H9 (cell line): ENCODE results near the gene CLEC9A. TPM values are rescaled to one million over a fixed set of nuclear protein-coding genes. Genes with fewer than 3 reads are reported as not detected.

ENCODE experiments used
- DNase-seq: peaks from one replicate; pipeline ENCODE4 v3.0.0-alpha.2; 2017
- H2AFZ ChIP-seq: one replicate; pipeline ENCODE4 v1.6.1; 2013; ENCODE audit warnings: mild to moderate bottlenecking, low read length, control low read depth, moderate library complexity
- H2AK5ac ChIP-seq: 2 replicates; pipeline ENCODE4 v1.6.1; 2013; ENCODE audit warnings: low read length, control low read depth, mixed read lengths; ENCODE audit not compliant: insufficient read length
- H2BK120ac ChIP-seq: one replicate; pipeline ENCODE4 v1.6.1; 2013; ENCODE audit warnings: low read depth, mild to moderate bottlenecking, low read length, control low read depth, inconsistent platforms; ENCODE audit not compliant: poor library complexity, severe bottlenecking
- H2BK12ac ChIP-seq: 2 replicates; pipeline ENCODE4 v1.6.1; 2013; ENCODE audit warnings: low read length, control low read depth, mixed read lengths, low read depth; ENCODE audit not compliant: insufficient read length
- H2BK15ac ChIP-seq: 2 replicates; pipeline ENCODE4 v1.6.1; 2013; ENCODE audit warnings: low read depth, low read length, control low read depth
- H2BK20ac ChIP-seq: one replicate; pipeline ENCODE4 v1.6.1; 2013; ENCODE audit warnings: low read depth, mild to moderate bottlenecking, low read length, control low read depth, inconsistent platforms; ENCODE audit not compliant: poor library complexity, severe bottlenecking
- H2BK5ac ChIP-seq: 2 replicates; pipeline ENCODE4 v1.6.1; 2013; ENCODE audit warnings: low read length, control low read depth, mixed read lengths; ENCODE audit not compliant: insufficient read length
- H3K14ac ChIP-seq: 2 replicates; pipeline ENCODE4 v1.6.1; 2013; ENCODE audit warnings: low read length, control low read depth; ENCODE audit not compliant: insufficient read depth
- H3K18ac ChIP-seq: 2 replicates; pipeline ENCODE4 v1.6.1; 2013; ENCODE audit warnings: low read depth, mild to moderate bottlenecking, mixed read lengths, low read length, control low read depth; ENCODE audit not compliant: insufficient read length
- H3K23ac ChIP-seq: 2 replicates; pipeline ENCODE4 v1.6.1; 2013; ENCODE audit warnings: low read length, control low read depth, mixed read lengths, low read depth; ENCODE audit not compliant: insufficient read length
- H3K23me2 ChIP-seq: 2 replicates; pipeline ENCODE4 v1.6.1; 2013; ENCODE audit warnings: low read depth, mild to moderate bottlenecking, mixed read lengths, low read length, control low read depth; ENCODE audit not compliant: insufficient read length, poor library complexity, severe bottlenecking
- H3K27ac ChIP-seq: 2 replicates; pipeline ENCODE4 v1.5.1; 2013; ENCODE audit warnings: low read length, control low read depth, mixed read lengths, low read depth; ENCODE audit not compliant: insufficient read length
- H3K27me3 ChIP-seq: 2 replicates; pipeline ENCODE4 v1.6.1; 2013; ENCODE audit warnings: low read length, control low read depth, inconsistent platforms; ENCODE audit not compliant: insufficient read depth
- H3K4ac ChIP-seq: 2 replicates; pipeline ENCODE4 v1.6.1; 2013; ENCODE audit warnings: low read depth, mild to moderate bottlenecking, control low read depth, inconsistent platforms, low read length, moderate library complexity
- H3K4me1 ChIP-seq: 2 replicates; pipeline ENCODE4 v1.6.1; 2013; ENCODE audit warnings: low read length, control low read depth, inconsistent platforms; ENCODE audit not compliant: insufficient read depth
- H3K4me2 ChIP-seq: 2 replicates; pipeline ENCODE4 v1.6.1; 2013; ENCODE audit warnings: low read length, control low read depth, mixed read lengths; ENCODE audit not compliant: insufficient read length, insufficient read depth
- H3K56ac ChIP-seq: 2 replicates; pipeline ENCODE4 v1.6.1; 2013; ENCODE audit warnings: low read depth, mild to moderate bottlenecking, mixed read lengths, low read length, control low read depth; ENCODE audit not compliant: insufficient read length
- H3K79me1 ChIP-seq: 2 replicates; pipeline ENCODE4 v1.6.1; 2013; ENCODE audit warnings: low read depth, mild to moderate bottlenecking, moderate library complexity, low read length, control low read depth, inconsistent platforms; ENCODE audit not compliant: insufficient read depth, poor library complexity, severe bottlenecking
- H3K79me2 ChIP-seq: 2 replicates; pipeline ENCODE4 v1.6.1; 2013; ENCODE audit warnings: low read length, control low read depth, inconsistent platforms; ENCODE audit not compliant: insufficient read depth
- H3K9ac ChIP-seq: 2 replicates; pipeline ENCODE4 v1.6.1; 2013; ENCODE audit warnings: low read length, control low read depth, mixed read lengths; ENCODE audit not compliant: insufficient read length; ENCODE audit errors: extremely low read depth
- H3K9me3 ChIP-seq: one replicate; pipeline ENCODE4 v1.6.1; 2013; ENCODE audit warnings: low read depth, low read length, inconsistent platforms; ENCODE audit not compliant: control insufficient read depth
- H3T11ph ChIP-seq: one replicate; pipeline ENCODE4 v1.6.1; 2013; ENCODE audit warnings: mild to moderate bottlenecking, low read length, control low read depth, inconsistent platforms
- H4K20me1 ChIP-seq: one replicate; pipeline ENCODE4 v1.6.1; 2013; ENCODE audit not compliant: control insufficient read depth, insufficient read length, insufficient read depth
- H4K5ac ChIP-seq: 2 replicates; pipeline ENCODE4 v1.6.1; 2013; ENCODE audit warnings: low read depth, mild to moderate bottlenecking, mixed read lengths, low read length, control low read depth; ENCODE audit not compliant: insufficient read length
- H4K8ac ChIP-seq: replicated peaks from 2 replicates; pipeline ENCODE4 v1.6.1; 2013; ENCODE audit warnings: low read length, control low read depth, mixed read lengths, low read depth; ENCODE audit not compliant: insufficient read length
- H4K91ac ChIP-seq: 2 replicates; pipeline ENCODE4 v1.6.1; 2013; ENCODE audit warnings: low read depth, mild to moderate bottlenecking, moderate library complexity, mixed read lengths, low read length, control low read depth; ENCODE audit not compliant: insufficient read length
- H3K27ac Mint-ChIP-seq, 3 experiments: 2 replicates in 2 of 3; 3 replicates in 1 of 3; pipeline ENCODE4 v1.8.0; 2020 to 2021; ENCODE audit warnings: mixed read lengths in 3 of 3, mild to moderate bottlenecking in 1 of 3, moderate library complexity in 1 of 3
- H3K27me3 Mint-ChIP-seq: 2 replicates; pipeline ENCODE4 v1.8.0; 2021; ENCODE audit warnings: low read depth, mild to moderate bottlenecking, moderate library complexity, mixed read lengths
- H3K36me3 Mint-ChIP-seq, 3 experiments: 2 replicates in 2 of 3; 3 replicates in 1 of 3; pipeline ENCODE4 v1.8.0; 2020 to 2021; ENCODE audit warnings: low read depth in 3 of 3, mixed read lengths in 3 of 3; ENCODE audit not compliant: insufficient read depth in 1 of 3
- H3K4me1 Mint-ChIP-seq, 2 experiments: 2 replicates each; pipeline ENCODE4 v1.8.0; 2020; ENCODE audit warnings: mixed read lengths in 2 of 2
- H3K4me3 Mint-ChIP-seq, 2 experiments: 2 replicates in 1 of 2; 3 replicates in 1 of 2; pipeline ENCODE4 v1.8.0; 2020 to 2021; ENCODE audit warnings: mild to moderate bottlenecking in 2 of 2, mixed read lengths in 2 of 2, moderate library complexity in 1 of 2
- H3K9me3 Mint-ChIP-seq, 2 experiments: 2 replicates in 1 of 2; 3 replicates in 1 of 2; pipeline ENCODE4 v1.8.0; 2020; ENCODE audit warnings: mild to moderate bottlenecking in 2 of 2, mixed read lengths in 2 of 2, moderate library complexity in 1 of 2
- CTCF ChIP-seq: fragments of 200-600 bp; sonication (generic); conservative IDR thresholded peaks from 3 replicates; pipeline ENCODE4 v1.8.0; 2021; ENCODE audit warnings: antibody characterized with exemption, mild to moderate bottlenecking
- WGBS: extraction: QIAGEN DNeasy Blood & Tissue Kit; methylation state at CpG from one replicate; pipeline ENCODE4 v1.1.7; 2013; ENCODE audit warnings: missing lambda C conversion rate, low lambda C conversion rate, mixed read lengths; ENCODE audit not compliant: insufficient read length; ENCODE audit errors: extremely low coverage; 5-methylcytosine and 5-hydroxymethylcytosine counted together
- total RNA-seq: library from RNA; stranded (reverse); gene quantifications from 2 replicates; pipeline ENCODE4 v1.2.1, GENCODE V29; 2021

CLEC9A gene
- total RNA-seq, 1 experiment from 2014 or later: not detected

DNA sequence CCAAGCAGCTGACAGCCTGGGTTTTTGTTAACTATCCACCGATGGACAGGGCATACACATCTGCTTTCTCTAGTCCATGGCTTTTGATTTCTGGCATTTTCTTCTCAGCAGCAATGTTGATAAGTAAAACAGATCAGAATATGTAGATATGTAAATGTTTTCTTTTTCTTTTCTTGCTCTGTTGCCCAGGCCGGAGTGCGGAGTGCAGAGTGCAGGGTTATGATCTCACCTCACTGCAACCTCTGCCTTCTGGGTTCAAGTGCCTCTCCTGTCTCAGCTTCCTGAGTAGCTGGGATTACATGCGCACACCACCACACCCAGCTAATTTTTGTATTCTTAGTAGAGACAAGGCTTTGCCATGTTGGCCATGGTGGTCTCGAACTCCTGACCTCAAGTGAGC is 27.9 kb downstream of the CLEC9A start:
- H3K79me1 ChIP-seq: no peaks in the 10 kb centered on the region
- no peak overlapping the region for H3K18ac ChIP-seq
- H3K79me2 ChIP-seq: no peaks in the 10 kb centered on the region
- no peaks in the 10 kb centered on the region for H3K36me3 Mint-ChIP-seq
- no peak overlapping the region for H2BK15ac ChIP-seq
- no peak overlapping the region for H4K91ac ChIP-seq
- H4K20me1 ChIP-seq: no peaks in the 10 kb centered on the region
- H3K9me3 ChIP-seq: no peaks in the 10 kb centered on the region
- no peaks in the 10 kb centered on the region for H3K23me2 ChIP-seq
- no peaks in the 10 kb centered on the region for H3K27me3 ChIP-seq
- TF ChIP-seq CTCF: no peak
- H3K56ac ChIP-seq: no peak overlapping the region
- no peak overlapping the region for H3K27ac ChIP-seq
- H3K4me1 ChIP-seq: no peaks in the 10 kb centered on the region
- H3T11ph ChIP-seq: no peak overlapping the region
- H3K23ac ChIP-seq: no peak overlapping the region
- no peak overlapping the region for H4K8ac ChIP-seq
- no peak overlapping the region for H3K27ac Mint-ChIP-seq
- no peaks in the 10 kb centered on the region for H3K4me1 Mint-ChIP-seq
- H4K5ac ChIP-seq: no peak overlapping the region
- no peak overlapping the region for H2BK5ac ChIP-seq
- H3K14ac ChIP-seq: no peak overlapping the region
- no peaks in the 10 kb centered on the region; the same call in 1 of the 2 replicates for H3K27me3 Mint-ChIP-seq
- no peaks in the 10 kb centered on the region for H3K9me3 Mint-ChIP-seq
- H2AK5ac ChIP-seq: no peak overlapping the region
- DNase-seq: no peak
- no peak overlapping the region for H3K4ac ChIP-seq
- no peak overlapping the region for H3K4me3 Mint-ChIP-seq
- no peak overlapping the region for H3K4me2 ChIP-seq
- H2BK12ac ChIP-seq: no peak overlapping the region
- H2BK120ac ChIP-seq: no peak overlapping the region
- no CpG with 5 or more reads among the region's 5 CpGs for WGBS
- H2AFZ ChIP-seq: no peak overlapping the region
- H2BK20ac ChIP-seq: no peak overlapping the region
- H3K9ac ChIP-seq: no peak overlapping the region
